Head of caudate nucleus (tissue), 42 donors: ENCODE measurements around the gene ALDH2.
"Not testable (repeated sequence)": the region's sequence is repeated elsewhere in the genome, so short reads cannot be mapped to it uniquely, and the experiment has no call there.

Experiments
- DNase-seq, 42 donors: peaks; one replicate each; pipeline versions ENCODE4 v3.0.0 to v3.0.0-alpha.2; 2020 to 2021; ENCODE audit warnings: mixed read lengths in 7 of 42
- intact Hi-C: fragments of 100-400 bp; cut with DNase I; formaldehyde crosslinking; loops from one replicate; pipeline ENCODE4 v1.15.0; 2022

Gene ALDH2

GRCh38 chr12:111766608-111767361 is at the start of gene ALDH2:
Gene ALDH2, plus strand, starts transcription at chr12:111766933. Its CDS starts 50 bp downstream, at chr12:111766983.
- intact Hi-C loops: no loop called here
- DNase-seq: peak; percentile 26 to 91 (median 81)

GRCh38 chr12:111719316-111719715 is 47.4 kb upstream of the ALDH2 start:
- intact Hi-C loops: not testable (repeated sequence)

GRCh38 chr12:111720457-111720856 is 46.3 kb upstream of the ALDH2 start:
- intact Hi-C loops: no loop called here

More at GRCh38 chr12:111719316-111719715, 47.4 kb upstream of the ALDH2 start:
- not testable (repeated sequence) for DNase-seq

GRCh38 chr12:111723646-111724360 is 42.9 kb upstream of the ALDH2 start:
- intact Hi-C loops, DNase-seq: not testable (repeated sequence)

More at GRCh38 chr12:111720457-111720856, 46.3 kb upstream of the ALDH2 start:
- DNase-seq: no peak

- no peak for DNase-seq
- intact Hi-C loops: no loop called here
Measured at GRCh38 chr12:111728795-111729194, 37.9 kb upstream of the ALDH2 start.

GRCh38 chr12:111730420-111730819 is 36.3 kb upstream of the ALDH2 start:
- DNase-seq: no peak
- intact Hi-C loops: no loop called here

- intact Hi-C loops: no loop called here
- DNase-seq: no peak
Measured at GRCh38 chr12:111732786-111733185, 33.9 kb upstream of the ALDH2 start.

GRCh38 chr12:111733340-111733915 is 33.3 kb upstream of the ALDH2 start:
- DNase-seq: no peak
- intact Hi-C loops: no loop called here

- DNase-seq, intact Hi-C loops: not testable (repeated sequence)
Measured at GRCh38 chr12:111739524-111739923, 27.2 kb upstream of the ALDH2 start.

GRCh38 chr12:111741235-111741812 is 25.4 kb upstream of the ALDH2 start:
- intact Hi-C loops: no loop called here
- DNase-seq: no peak

- intact Hi-C loops: no loop called here
- DNase-seq: peak in 1 of 42 donors; percentile 1
Measured at GRCh38 chr12:111745211-111745610, 21.5 kb upstream of the ALDH2 start.

GRCh38 chr12:111747333-111747732 is 19.4 kb upstream of the ALDH2 start:
- peak in 30 of 42 donors; percentile 17 to 83 (median 57) for DNase-seq
- intact Hi-C loops: no loop called here

- intact Hi-C loops: no loop called here
- DNase-seq: peak in 15 of 42 donors; percentile 27 to 71 (median 46)
Measured at GRCh38 chr12:111748151-111748672, 18.5 kb upstream of the ALDH2 start.

GRCh38 chr12:111748867-111749266 is 17.9 kb upstream of the ALDH2 start:
- intact Hi-C loops: no loop called here

GRCh38 chr12:111749391-111749790 is 17.3 kb upstream of the ALDH2 start:
- intact Hi-C loops: no loop called here

More at GRCh38 chr12:111748867-111749266, 17.9 kb upstream of the ALDH2 start:
- no peak for DNase-seq

GRCh38 chr12:111753144-111753881 is 13.4 kb upstream of the ALDH2 start:
- DNase-seq: peak in 41 of 42 donors; percentile 34 to 86 (median 68)
- intact Hi-C loops: loop anchor here (10.0 kb wide), 1 partner anchor 61 kb away; no protein-coding TSS in a partner anchor

More at GRCh38 chr12:111749391-111749790, 17.3 kb upstream of the ALDH2 start:
- DNase-seq: no peak

- peak in 9 of 42 donors; percentile 15 to 65 (median 52) for DNase-seq
- intact Hi-C loops: loop anchor here (10.0 kb wide), 1 partner anchor 60 kb away; no protein-coding TSS in a partner anchor
Measured at GRCh38 chr12:111754671-111755070, 12.1 kb upstream of the ALDH2 start.

- intact Hi-C loops: loop anchor here (10.0 kb wide), 1 partner anchor 59 kb away; no protein-coding TSS in a partner anchor
- DNase-seq: no peak
Measured at GRCh38 chr12:111756196-111756595, 10.5 kb upstream of the ALDH2 start.
